K562 (cell line): ENCODE results near the gene SAMD11. TPM values are rescaled to one million over a fixed set of nuclear protein-coding genes. Genes with fewer than 3 reads are reported as not detected.

Experiments
- HEY1 ChIP-seq: fragments of 250-450 bp; sonication (Bioruptor Pico); IDR thresholded peaks from 2 replicates; pipeline ENCODE4 v1.5.0; 2020; ENCODE audit warnings: mild to moderate bottlenecking, moderate library complexity, borderline replicate concordance
- HNRNPLL ChIP-seq: fragments of 200-400 bp; formaldehyde crosslinking; IDR thresholded peaks from 2 replicates; pipeline ENCODE4 v1.6.1; 2017; ENCODE audit warnings: low read length, low read depth, mild to moderate bottlenecking; ENCODE audit not compliant: poor library complexity, severe bottlenecking
- KDM1A ChIP-seq, 2 experiments: fragments of 450-650 bp; IDR thresholded peaks; 2 replicates each; pipeline ENCODE4 v1.6.1; 2016; ENCODE audit warnings: mild to moderate bottlenecking in 2 of 2
- MCM5 ChIP-seq: fragments of 450-650 bp; IDR thresholded peaks from 2 replicates; pipeline ENCODE4 v1.6.1; 2016; ENCODE audit warnings: low read depth
- NR2C1 ChIP-seq, 2 experiments: fragments of 450-650 bp; IDR thresholded peaks; 2 replicates each; pipeline ENCODE4 v1.6.1; 2017; ENCODE audit warnings: mild to moderate bottlenecking in 2 of 2, antibody characterized with exemption in 1 of 2, inconsistent platforms in 1 of 2, missing compliant biosample characterization in 1 of 2, missing genetic modification characterization in 1 of 2
- NUFIP1 ChIP-seq: fragments of 450-650 bp; IDR thresholded peaks from 2 replicates; pipeline ENCODE4 v1.6.1; 2018; ENCODE audit not compliant: partially characterized antibody
- PHF21A ChIP-seq: fragments of 450-650 bp; IDR thresholded peaks from 2 replicates; pipeline ENCODE4 v1.6.1; 2017; ENCODE audit warnings: low read depth, borderline replicate concordance
- PPARD ChIP-seq: fragments of 250-450 bp; sonication (Bioruptor Pico); IDR thresholded peaks from 2 replicates; pipeline ENCODE4 v1.8.0; 2022; ENCODE audit warnings: inconsistent platforms, mild to moderate bottlenecking, moderate library complexity
- ZBTB7A ChIP-seq: IDR thresholded peaks from 2 replicates; pipeline ENCODE4 v1.6.1; 2011; ENCODE audit warnings: low read depth, mild to moderate bottlenecking, low read length, moderate library complexity, borderline replicate concordance; ENCODE audit not compliant: control insufficient read depth
- ZNF408 ChIP-seq: fragments of 250-450 bp; sonication (Bioruptor Pico); IDR thresholded peaks from 2 replicates; pipeline ENCODE4 v1.4.0; 2020; ENCODE audit warnings: low read depth, mild to moderate bottlenecking, moderate library complexity
- polyA plus RNA-seq, 8 experiments: library from polyadenylated mRNA; depleted of rRNA in 4 of 8; stranded (reverse) in 5 of 8; unstranded in 3 of 8; fragments of >200 nt; fragmentation: Nextera tagmentation in 2 of 8; fragmentation: Illumina TruSeq in 1 of 8; extraction: Ambion mirVana in 2 of 8; extraction: Trizol in 1 of 8; gene quantifications; 2 replicates each; pipeline versions ENCODE4 v1.2.1 to v1.2.3, GENCODE V29; 2011 to 2014; ENCODE audit warnings: inconsistent platforms in 1 of 8, missing spikeins in 1 of 8
- total RNA-seq, 7 experiments: library from RNA; depleted of rRNA in 6 of 7; stranded (reverse); fragments of >200 nt in 6 of 7; fragmentation: Illumina TruSeq in 2 of 7; extraction: Trizol in 2 of 7; gene quantifications; 2 replicates each; pipeline versions ENCODE4 v1.2.1 to v1.2.3, GENCODE V29; 2011 to 2021; ENCODE audit warnings: low replicate concordance in 1 of 7
- TF ChIP-seq, protein P1 (sequence below): fragments of 250-450 bp; sonication (Bioruptor Pico); IDR thresholded peaks from 2 replicates; pipeline ENCODE4 v1.4.0; 2020; ENCODE audit warnings: mild to moderate bottlenecking
- TF ChIP-seq, protein P2 (sequence below), 2 experiments: fragments of 450-650 bp; IDR thresholded peaks; 2 replicates each; pipeline ENCODE4 v1.6.1; 2018; ENCODE audit warnings: mild to moderate bottlenecking in 2 of 2, low read depth in 1 of 2; ENCODE audit not compliant: partially characterized antibody in 2 of 2
- TF ChIP-seq, protein P3 (sequence below): sonication (generic); formaldehyde crosslinking; IDR thresholded peaks from 2 replicates; pipeline ENCODE4 v1.8.0; 2022; ENCODE audit warnings: mild to moderate bottlenecking, missing genetic modification reagents, borderline replicate concordance
- TF ChIP-seq, protein P4 (sequence below), 2 experiments: fragments of 200-800 bp in 1 of 2; sonication (Bioruptor generic) in 1 of 2; sonication (generic) in 1 of 2; formaldehyde crosslinking in 1 of 2; IDR thresholded peaks in 1 of 2; conservative IDR thresholded peaks in 1 of 2; 2 replicates each; pipeline versions ENCODE4 v1.5.0 to v1.6.1; 2016 to 2020; ENCODE audit warnings: missing compliant biosample characterization in 1 of 2, missing genetic modification characterization in 1 of 2, missing genetic modification reagents in 1 of 2
- TF ChIP-seq, protein P5 (sequence below): fragments of 450-650 bp; IDR thresholded peaks from one replicate; pipeline ENCODE4 v1.6.1; 2018; ENCODE audit warnings: mild to moderate bottlenecking, moderate library complexity; ENCODE audit not compliant: partially characterized antibody

The SAMD11 gene
- total and polyA plus RNA-seq, 9 of the 15 experiments (the other 6 are each of a cell fraction or from before 2014, with no cell fraction given): 0.07 to 0.82 (median 0.11) TPM; not detected in 2

DNA sequence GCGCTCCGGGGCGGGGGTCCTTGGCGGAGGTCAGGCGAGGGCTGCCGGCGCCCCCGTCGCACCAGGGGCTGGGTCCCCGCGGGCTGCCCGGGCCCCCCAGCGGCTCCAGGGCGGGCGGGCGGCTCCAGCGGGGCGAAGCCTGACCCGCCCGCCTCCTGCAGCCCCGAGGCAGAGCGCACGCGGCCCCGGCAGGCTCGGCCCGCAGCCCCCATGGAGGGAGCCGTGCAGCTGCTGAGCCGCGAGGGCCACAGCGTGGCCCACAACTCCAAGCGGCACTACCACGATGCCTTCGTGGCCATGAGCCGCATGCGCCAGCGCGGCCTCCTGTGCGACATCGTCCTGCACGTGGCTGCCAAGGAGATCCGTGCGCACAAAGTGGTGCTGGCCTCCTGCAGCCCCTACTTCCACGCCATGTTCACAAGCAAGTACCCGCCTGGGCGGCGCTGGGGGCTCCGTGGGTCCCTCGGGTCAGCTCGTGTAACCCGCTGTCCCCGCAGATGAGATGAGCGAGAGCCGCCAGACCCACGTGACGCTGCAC lies 37.5 kb downstream of the SAMD11 start (continued):
- TF ChIP-seq, protein P1, sequence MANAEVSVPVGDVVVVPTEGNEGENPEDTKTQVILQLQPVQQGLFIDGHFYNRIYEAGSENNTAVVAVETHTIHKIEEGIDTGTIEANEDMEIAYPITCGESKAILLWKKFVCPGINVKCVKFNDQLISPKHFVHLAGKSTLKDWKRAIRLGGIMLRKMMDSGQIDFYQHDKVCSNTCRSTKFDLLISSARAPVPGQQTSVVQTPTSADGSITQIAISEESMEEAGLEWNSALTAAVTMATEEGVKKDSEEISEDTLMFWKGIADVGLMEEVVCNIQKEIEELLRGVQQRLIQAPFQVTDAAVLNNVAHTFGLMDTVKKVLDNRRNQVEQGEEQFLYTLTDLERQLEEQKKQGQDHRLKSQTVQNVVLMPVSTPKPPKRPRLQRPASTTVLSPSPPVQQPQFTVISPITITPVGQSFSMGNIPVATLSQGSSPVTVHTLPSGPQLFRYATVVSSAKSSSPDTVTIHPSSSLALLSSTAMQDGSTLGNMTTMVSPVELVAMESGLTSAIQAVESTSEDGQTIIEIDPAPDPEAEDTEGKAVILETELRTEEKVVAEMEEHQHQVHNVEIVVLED (CRISPR knock-in tag): no peak
- no peak for TF ChIP-seq MCM5
- TF ChIP-seq PHF21A: no peak
- no peak for TF ChIP-seq HNRNPLL
- TF ChIP-seq KDM1A (IDR thresholded peaks at IDR 0.05): no peak
- no peak for TF ChIP-seq ZNF408 (CRISPR knock-in tag)
- TF ChIP-seq, protein P2, sequence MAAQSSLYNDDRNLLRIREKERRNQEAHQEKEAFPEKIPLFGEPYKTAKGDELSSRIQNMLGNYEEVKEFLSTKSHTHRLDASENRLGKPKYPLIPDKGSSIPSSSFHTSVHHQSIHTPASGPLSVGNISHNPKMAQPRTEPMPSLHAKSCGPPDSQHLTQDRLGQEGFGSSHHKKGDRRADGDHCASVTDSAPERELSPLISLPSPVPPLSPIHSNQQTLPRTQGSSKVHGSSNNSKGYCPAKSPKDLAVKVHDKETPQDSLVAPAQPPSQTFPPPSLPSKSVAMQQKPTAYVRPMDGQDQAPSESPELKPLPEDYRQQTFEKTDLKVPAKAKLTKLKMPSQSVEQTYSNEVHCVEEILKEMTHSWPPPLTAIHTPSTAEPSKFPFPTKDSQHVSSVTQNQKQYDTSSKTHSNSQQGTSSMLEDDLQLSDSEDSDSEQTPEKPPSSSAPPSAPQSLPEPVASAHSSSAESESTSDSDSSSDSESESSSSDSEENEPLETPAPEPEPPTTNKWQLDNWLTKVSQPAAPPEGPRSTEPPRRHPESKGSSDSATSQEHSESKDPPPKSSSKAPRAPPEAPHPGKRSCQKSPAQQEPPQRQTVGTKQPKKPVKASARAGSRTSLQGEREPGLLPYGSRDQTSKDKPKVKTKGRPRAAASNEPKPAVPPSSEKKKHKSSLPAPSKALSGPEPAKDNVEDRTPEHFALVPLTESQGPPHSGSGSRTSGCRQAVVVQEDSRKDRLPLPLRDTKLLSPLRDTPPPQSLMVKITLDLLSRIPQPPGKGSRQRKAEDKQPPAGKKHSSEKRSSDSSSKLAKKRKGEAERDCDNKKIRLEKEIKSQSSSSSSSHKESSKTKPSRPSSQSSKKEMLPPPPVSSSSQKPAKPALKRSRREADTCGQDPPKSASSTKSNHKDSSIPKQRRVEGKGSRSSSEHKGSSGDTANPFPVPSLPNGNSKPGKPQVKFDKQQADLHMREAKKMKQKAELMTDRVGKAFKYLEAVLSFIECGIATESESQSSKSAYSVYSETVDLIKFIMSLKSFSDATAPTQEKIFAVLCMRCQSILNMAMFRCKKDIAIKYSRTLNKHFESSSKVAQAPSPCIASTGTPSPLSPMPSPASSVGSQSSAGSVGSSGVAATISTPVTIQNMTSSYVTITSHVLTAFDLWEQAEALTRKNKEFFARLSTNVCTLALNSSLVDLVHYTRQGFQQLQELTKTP (IDR thresholded peaks at IDR 0.05; ENCODE audit: low read depth in 1 of 2, partially characterized antibody in 2 of 2): no peak
- peak; percentile 71 for TF ChIP-seq ZBTB7A
- TF ChIP-seq NUFIP1: no peak
- TF ChIP-seq, protein P3, sequence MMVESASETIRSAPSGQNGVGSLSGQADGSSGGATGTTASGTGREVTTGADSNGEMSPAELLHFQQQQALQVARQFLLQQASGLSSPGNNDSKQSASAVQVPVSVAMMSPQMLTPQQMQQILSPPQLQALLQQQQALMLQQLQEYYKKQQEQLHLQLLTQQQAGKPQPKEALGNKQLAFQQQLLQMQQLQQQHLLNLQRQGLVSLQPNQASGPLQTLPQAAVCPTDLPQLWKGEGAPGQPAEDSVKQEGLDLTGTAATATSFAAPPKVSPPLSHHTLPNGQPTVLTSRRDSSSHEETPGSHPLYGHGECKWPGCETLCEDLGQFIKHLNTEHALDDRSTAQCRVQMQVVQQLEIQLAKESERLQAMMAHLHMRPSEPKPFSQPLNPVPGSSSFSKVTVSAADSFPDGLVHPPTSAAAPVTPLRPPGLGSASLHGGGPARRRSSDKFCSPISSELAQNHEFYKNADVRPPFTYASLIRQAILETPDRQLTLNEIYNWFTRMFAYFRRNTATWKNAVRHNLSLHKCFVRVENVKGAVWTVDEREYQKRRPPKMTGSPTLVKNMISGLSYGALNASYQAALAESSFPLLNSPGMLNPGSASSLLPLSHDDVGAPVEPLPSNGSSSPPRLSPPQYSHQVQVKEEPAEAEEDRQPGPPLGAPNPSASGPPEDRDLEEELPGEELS (CRISPR knock-in tag): peak; percentile 69; the same call in 1 of the 2 replicates
- TF ChIP-seq PPARD: no peak
- TF ChIP-seq, protein P4, sequence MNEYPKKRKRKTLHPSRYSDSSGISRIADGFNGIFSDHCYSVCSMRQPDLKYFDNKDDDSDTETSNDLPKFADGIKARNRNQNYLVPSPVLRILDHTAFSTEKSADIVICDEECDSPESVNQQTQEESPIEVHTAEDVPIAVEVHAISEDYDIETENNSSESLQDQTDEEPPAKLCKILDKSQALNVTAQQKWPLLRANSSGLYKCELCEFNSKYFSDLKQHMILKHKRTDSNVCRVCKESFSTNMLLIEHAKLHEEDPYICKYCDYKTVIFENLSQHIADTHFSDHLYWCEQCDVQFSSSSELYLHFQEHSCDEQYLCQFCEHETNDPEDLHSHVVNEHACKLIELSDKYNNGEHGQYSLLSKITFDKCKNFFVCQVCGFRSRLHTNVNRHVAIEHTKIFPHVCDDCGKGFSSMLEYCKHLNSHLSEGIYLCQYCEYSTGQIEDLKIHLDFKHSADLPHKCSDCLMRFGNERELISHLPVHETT (CRISPR knock-in tag; conservative IDR thresholded peaks at IDR 0.05 in 1 of 2, IDR thresholded peaks at IDR 0.05 in 1 of 2): no peak
- TF ChIP-seq HEY1 (CRISPR knock-in tag): no peak
- TF ChIP-seq, protein P5, sequence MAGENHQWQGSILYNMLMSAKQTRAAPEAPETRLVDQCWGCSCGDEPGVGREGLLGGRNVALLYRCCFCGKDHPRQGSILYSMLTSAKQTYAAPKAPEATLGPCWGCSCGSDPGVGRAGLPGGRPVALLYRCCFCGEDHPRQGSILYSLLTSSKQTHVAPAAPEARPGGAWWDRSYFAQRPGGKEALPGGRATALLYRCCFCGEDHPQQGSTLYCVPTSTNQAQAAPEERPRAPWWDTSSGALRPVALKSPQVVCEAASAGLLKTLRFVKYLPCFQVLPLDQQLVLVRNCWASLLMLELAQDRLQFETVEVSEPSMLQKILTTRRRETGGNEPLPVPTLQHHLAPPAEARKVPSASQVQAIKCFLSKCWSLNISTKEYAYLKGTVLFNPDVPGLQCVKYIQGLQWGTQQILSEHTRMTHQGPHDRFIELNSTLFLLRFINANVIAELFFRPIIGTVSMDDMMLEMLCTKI: no peak
- TF ChIP-seq NR2C1 (IDR thresholded peaks at IDR 0.05): no peak
- no peak for TF ChIP-seq NR2C1 (tag; IDR thresholded peaks at IDR 0.05)
